A549 (cell line): ENCODE data around the gene KIF3B. TPM values are rescaled to one million over a fixed set of nuclear protein-coding genes. Genes with fewer than 3 reads are reported as not detected.

Source experiments
- ATAC-seq, 2 experiments: fragments of 200-7000 bp in 1 of 2; fragments of >200 bp in 1 of 2; cut with Nextera tagmentation in 1 of 2; cut with Tn5 transposase in 1 of 2; 3 replicates each; pipeline versions ENCODE4 v1.8.0 to v1.9.1; 2018 to 2020; ENCODE audit warnings: mild to moderate bottlenecking in 1 of 2, moderate library complexity in 1 of 2
- CTCF ChIA-PET: fragments of 300-600 bp; sonication (Branson Sonifier 250); formaldehyde crosslinking; extraction: SDS; loops from one replicate; lab custom pipeline; 2021; ENCODE audit warnings: antibody characterized with exemption, inconsistent platforms; lab: Yijun Ruan, JAX
- POLR2A ChIA-PET: fragments of 350-600 bp; formaldehyde crosslinking; extraction: SDS; loops from one replicate; lab custom pipeline; 2021; ENCODE audit warnings: antibody characterized with exemption, inconsistent platforms; lab: Yijun Ruan, JAX
- DNase-seq, 2 experiments: peaks; one replicate each; pipeline versions ENCODE4 v3.0.0 to v3.0.0-alpha.2; 2011 to 2016; ENCODE audit warnings: low read depth in 1 of 2, low spot score in 1 of 2
- FAIRE-seq: peaks from 2 replicates; lab custom pipeline; 2011; peaks lifted over from hg19 to GRCh38; lab: Jason Lieb, UNC
- H3K27ac ChIP-seq, 2 experiments: fragments of >200 bp; sonication (Bioruptor Twin); formaldehyde crosslinking; 3 replicates each; pipeline ENCODE4 v1.5.1; 2016 to 2017
- H3K4me1 ChIP-seq: fragments of >200 bp; sonication (Bioruptor Twin); formaldehyde crosslinking; 3 replicates; pipeline ENCODE4 v1.6.1; 2016
- H3K4me2 ChIP-seq: fragments of >200 bp; sonication (Bioruptor Twin); formaldehyde crosslinking; 3 replicates; pipeline ENCODE4 v1.6.1; 2016
- H3K4me3 ChIP-seq: fragments of >200 bp; sonication (Bioruptor Twin); formaldehyde crosslinking; 3 replicates; pipeline ENCODE4 v1.5.1; 2016
- H3K9me3 ChIP-seq: fragments of >200 bp; sonication (Bioruptor Twin); formaldehyde crosslinking; 3 replicates; pipeline ENCODE4 v1.6.1; 2016
- BHLHE40 ChIP-seq: IDR thresholded peaks from 2 replicates; pipeline ENCODE4 v1.6.1; 2012; ENCODE audit warnings: low read depth, low read length, inconsistent platforms
- CEBPB ChIP-seq, 2 experiments: fragments of >200 bp in 1 of 2; sonication (Bioruptor Twin) in 1 of 2; formaldehyde crosslinking in 1 of 2; IDR thresholded peaks; 2 replicates each; pipeline ENCODE4 v1.6.1; 2012 to 2016
- EHF ChIP-seq: fragments of 250-450 bp; sonication (Bioruptor Pico); IDR thresholded peaks from 2 replicates; pipeline ENCODE4 v1.5.0; 2020; ENCODE audit warnings: mild to moderate bottlenecking
- FOSB ChIP-seq: fragments of 250-450 bp; sonication (Bioruptor Pico); IDR thresholded peaks from 2 replicates; pipeline ENCODE4 v1.5.0; 2020; ENCODE audit warnings: mild to moderate bottlenecking, moderate library complexity
- FOSL2 ChIP-seq, 2 experiments: fragments of 450-650 bp in 1 of 2; fragments of >200 bp in 1 of 2; sonication (Bioruptor Twin) in 1 of 2; formaldehyde crosslinking; IDR thresholded peaks; 2 replicates each; pipeline versions ENCODE4 v1.5.0 to v1.6.1; 2016 to 2020; ENCODE audit warnings: mild to moderate bottlenecking in 1 of 2, moderate library complexity in 1 of 2
- FOXS1 ChIP-seq: fragments of 250-450 bp; sonication (Bioruptor Pico); IDR thresholded peaks from 2 replicates; pipeline ENCODE4 v1.5.0; 2020; ENCODE audit warnings: mild to moderate bottlenecking, moderate library complexity
- HDAC2 ChIP-seq: fragments of 200-600 bp; sonication (generic); IDR thresholded peaks from 2 replicates; pipeline ENCODE4 v1.6.1; 2016
- JUN ChIP-seq, 2 experiments: fragments of >200 bp; sonication (Bioruptor Twin); formaldehyde crosslinking; IDR thresholded peaks; 2 replicates in 1 of 2; 3 replicates in 1 of 2; pipeline ENCODE4 v1.6.1; 2016 to 2017
- POLR2AphosphoS2 ChIP-seq: conservative IDR thresholded peaks from 2 replicates; pipeline ENCODE4 v1.6.1; 2012; ENCODE audit warnings: low read length, improper control_type of control experiment, inconsistent platforms
- RARB ChIP-seq: fragments of 250-450 bp; sonication (Bioruptor Pico); IDR thresholded peaks from 2 replicates; pipeline ENCODE4 v1.8.0; 2021; ENCODE audit warnings: mild to moderate bottlenecking, moderate library complexity
- RCOR1 ChIP-seq: fragments of 150-350 bp; IDR thresholded peaks from 2 replicates; pipeline ENCODE4 v1.6.1; 2014; ENCODE audit warnings: antibody characterized with exemption, low read length, low read depth
- SMC3 ChIP-seq: fragments of >200 bp; sonication (Bioruptor Twin); formaldehyde crosslinking; IDR thresholded peaks from 3 replicates; pipeline ENCODE4 v1.6.1; 2018; ENCODE audit warnings: inconsistent platforms
- SREBF2 ChIP-seq: fragments of 450-650 bp; IDR thresholded peaks from 2 replicates; pipeline ENCODE4 v1.6.1; 2014; ENCODE audit warnings: mild to moderate bottlenecking, moderate library complexity
- TFCP2L1 ChIP-seq: fragments of 250-450 bp; sonication (Bioruptor Pico); IDR thresholded peaks from 2 replicates; pipeline ENCODE4 v1.5.0; 2021; ENCODE audit warnings: mild to moderate bottlenecking
- ZNF302 ChIP-seq: fragments of 250-450 bp; sonication (Bioruptor Pico); IDR thresholded peaks from 2 replicates; pipeline ENCODE4 v1.9.0; 2021; ENCODE audit warnings: inconsistent platforms, mild to moderate bottlenecking, moderate library complexity
- ZSCAN20 ChIP-seq: fragments of 250-450 bp; sonication (Bioruptor Pico); IDR thresholded peaks from 2 replicates; pipeline ENCODE4 v1.8.0; 2022; ENCODE audit warnings: mild to moderate bottlenecking, moderate library complexity
- WGBS: methylation state at CpG from one replicate; pipeline ENCODE4 v1.1.6; 2017; ENCODE audit errors: missing lambda C conversion rate; 5-methylcytosine and 5-hydroxymethylcytosine counted together
- polyA plus RNA-seq, 4 experiments: library from polyadenylated mRNA; depleted of rRNA in 3 of 4; stranded (reverse); fragments of >200 nt; fragmentation: RNase III in 1 of 4; extraction: RNeasy Plus Mini Kit Qiagen cat#74134 plus additional on column Dnase treatment in 1 of 4; gene quantifications; 2 replicates in 3 of 4; 3 replicates in 1 of 4; pipeline ENCODE4 v1.2.3, GENCODE V29; 2011 to 2017
- TF ChIP-seq, protein P1 (sequence below): fragments of 250-450 bp; sonication (Bioruptor Pico); IDR thresholded peaks from 2 replicates; pipeline ENCODE4 v1.5.0; 2020; ENCODE audit warnings: low read depth, mild to moderate bottlenecking, moderate library complexity
- TF ChIP-seq, protein P2 (sequence below): fragments of >200 bp; sonication (Bioruptor Twin); formaldehyde crosslinking; IDR thresholded peaks from 3 replicates; pipeline ENCODE4 v1.5.1; 2016
- TF ChIP-seq, protein P3 (sequence below): fragments of 150-350 bp; IDR thresholded peaks from 2 replicates; pipeline ENCODE4 v1.6.1; 2014; ENCODE audit warnings: low read depth, mild to moderate bottlenecking, low read length
- TF ChIP-seq, protein P4 (sequence below): IDR thresholded peaks from 2 replicates; pipeline ENCODE4 v1.6.1; 2012
- TF ChIP-seq, protein P5 (sequence below): IDR thresholded peaks from 2 replicates; pipeline ENCODE4 v1.6.1; 2012; ENCODE audit warnings: low read depth, borderline replicate concordance
- TF ChIP-seq, protein P6 (sequence below): fragments of 250-450 bp; sonication (Bioruptor Pico); IDR thresholded peaks from 2 replicates; pipeline ENCODE4 v1.5.0; 2021; ENCODE audit warnings: mild to moderate bottlenecking, moderate library complexity, borderline replicate concordance

Gene KIF3B
- polyA plus RNA-seq, 2 of the 4 experiments (the other 2 are of a cell fraction) = 23.7 to 33.7 TPM

DNA sequence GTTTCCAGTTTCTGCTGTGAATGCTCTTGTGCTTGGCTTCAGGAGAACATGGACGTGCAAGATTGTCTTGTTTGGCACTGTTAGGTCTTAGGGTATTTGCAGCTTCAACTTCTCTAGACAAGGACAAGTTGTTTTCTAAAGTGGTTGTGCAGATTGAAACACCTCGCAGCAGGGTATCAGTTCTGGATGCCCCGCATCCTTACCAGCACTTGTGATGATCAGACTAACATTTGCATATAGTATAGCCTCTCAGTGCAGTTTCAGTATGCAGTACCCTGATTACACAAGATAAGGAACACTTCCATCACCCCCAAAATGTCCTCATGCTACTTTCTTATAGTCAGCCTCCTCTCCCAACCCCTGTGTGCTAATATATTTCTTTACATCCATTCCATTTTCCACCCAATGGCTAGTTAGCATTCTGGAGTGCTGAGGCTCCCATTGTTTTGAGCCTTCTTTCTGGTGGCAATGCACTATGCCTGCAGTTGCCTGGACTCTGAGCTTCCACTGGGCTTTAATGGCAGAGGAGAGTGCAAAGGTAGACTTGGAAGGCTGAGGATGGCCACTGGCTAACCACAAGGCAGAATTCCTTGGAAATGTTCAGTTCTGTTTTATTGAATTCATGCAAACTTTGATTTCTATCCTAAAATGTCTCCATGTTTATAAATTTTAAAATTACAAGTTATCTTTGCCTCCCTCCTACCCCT, 35.4 kb downstream of the KIF3B start:
- no peak for ATAC-seq
- WGBS = 58% methylated on average over 3 of the region's 3 CpGs
- Histone ChIP-seq H3K4me1 (0 out of 3 replicates have a peak, but pooled peaks cover 4% of the 10 kb centered on the region), H3K27ac (no peak overlapping the region)
- TF ChIP-seq, protein P1, sequence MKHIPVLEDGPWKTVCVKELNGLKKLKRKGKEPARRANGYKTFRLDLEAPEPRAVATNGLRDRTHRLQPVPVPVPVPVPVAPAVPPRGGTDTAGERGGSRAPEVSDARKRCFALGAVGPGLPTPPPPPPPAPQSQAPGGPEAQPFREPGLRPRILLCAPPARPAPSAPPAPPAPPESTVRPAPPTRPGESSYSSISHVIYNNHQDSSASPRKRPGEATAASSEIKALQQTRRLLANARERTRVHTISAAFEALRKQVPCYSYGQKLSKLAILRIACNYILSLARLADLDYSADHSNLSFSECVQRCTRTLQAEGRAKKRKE = no peak
- no peak for TF ChIP-seq SMC3
- TF ChIP-seq, protein P2, sequence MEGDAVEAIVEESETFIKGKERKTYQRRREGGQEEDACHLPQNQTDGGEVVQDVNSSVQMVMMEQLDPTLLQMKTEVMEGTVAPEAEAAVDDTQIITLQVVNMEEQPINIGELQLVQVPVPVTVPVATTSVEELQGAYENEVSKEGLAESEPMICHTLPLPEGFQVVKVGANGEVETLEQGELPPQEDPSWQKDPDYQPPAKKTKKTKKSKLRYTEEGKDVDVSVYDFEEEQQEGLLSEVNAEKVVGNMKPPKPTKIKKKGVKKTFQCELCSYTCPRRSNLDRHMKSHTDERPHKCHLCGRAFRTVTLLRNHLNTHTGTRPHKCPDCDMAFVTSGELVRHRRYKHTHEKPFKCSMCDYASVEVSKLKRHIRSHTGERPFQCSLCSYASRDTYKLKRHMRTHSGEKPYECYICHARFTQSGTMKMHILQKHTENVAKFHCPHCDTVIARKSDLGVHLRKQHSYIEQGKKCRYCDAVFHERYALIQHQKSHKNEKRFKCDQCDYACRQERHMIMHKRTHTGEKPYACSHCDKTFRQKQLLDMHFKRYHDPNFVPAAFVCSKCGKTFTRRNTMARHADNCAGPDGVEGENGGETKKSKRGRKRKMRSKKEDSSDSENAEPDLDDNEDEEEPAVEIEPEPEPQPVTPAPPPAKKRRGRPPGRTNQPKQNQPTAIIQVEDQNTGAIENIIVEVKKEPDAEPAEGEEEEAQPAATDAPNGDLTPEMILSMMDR = no peak
- TF ChIP-seq, all 56 proteins: peak for 0
- ChIA-PET CTCF (interaction anchor here (0.7 kb wide), 1 partner anchor 19 kb away, joined by 3 read pairs; no protein-coding TSS in a partner anchor), POLR2A (no interaction called here)
- Histone ChIP-seq H3K4me2 (no peak overlapping the region), H3K9me3 (no peaks in the 10 kb centered on the region), H3K4me3 (no peak overlapping the region)
- no peak for DNase-seq
- FAIRE-seq = no peak

DNA sequence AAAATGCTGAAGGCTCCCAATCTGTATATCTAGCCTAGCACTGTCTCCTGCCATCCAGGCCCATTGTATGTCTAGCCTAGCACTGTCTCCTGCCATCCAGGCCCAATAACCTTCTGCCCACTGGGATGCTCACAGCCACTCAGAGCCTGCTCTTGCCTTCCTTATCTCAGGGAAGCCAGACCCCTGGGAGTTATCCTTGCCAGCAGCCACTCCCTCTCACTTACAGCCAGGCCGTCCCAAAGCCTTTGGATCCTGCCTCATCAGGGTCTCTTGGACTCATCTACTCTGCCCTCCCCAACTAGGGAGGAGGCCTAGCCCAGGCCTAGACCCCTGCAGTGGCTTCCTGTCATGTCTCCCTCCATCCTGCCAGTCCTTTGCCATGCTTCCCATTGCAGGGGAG, 37.3 kb downstream of the KIF3B start:
- Histone ChIP-seq H3K4me2 (no peak overlapping the region), H3K4me1 (0 out of 3 replicates have a peak, but pooled peaks cover 4% of the 10 kb centered on the region), H3K27ac (no peak overlapping the region)
- ATAC-seq (no peak), DNase-seq (no peak), FAIRE-seq (no peak)
- CTCF ChIA-PET = no interaction called here
- POLR2A ChIA-PET = no interaction called here
- no peak for TF ChIP-seq HDAC2
- no peak for TF ChIP-seq RCOR1
- TF ChIP-seq RARB (CRISPR knock-in tag) = no peak
- no peak for TF ChIP-seq JUN (IDR thresholded peaks at IDR 0.05)
- TF ChIP-seq, protein P2 = no peak
- TF ChIP-seq, protein P3, sequence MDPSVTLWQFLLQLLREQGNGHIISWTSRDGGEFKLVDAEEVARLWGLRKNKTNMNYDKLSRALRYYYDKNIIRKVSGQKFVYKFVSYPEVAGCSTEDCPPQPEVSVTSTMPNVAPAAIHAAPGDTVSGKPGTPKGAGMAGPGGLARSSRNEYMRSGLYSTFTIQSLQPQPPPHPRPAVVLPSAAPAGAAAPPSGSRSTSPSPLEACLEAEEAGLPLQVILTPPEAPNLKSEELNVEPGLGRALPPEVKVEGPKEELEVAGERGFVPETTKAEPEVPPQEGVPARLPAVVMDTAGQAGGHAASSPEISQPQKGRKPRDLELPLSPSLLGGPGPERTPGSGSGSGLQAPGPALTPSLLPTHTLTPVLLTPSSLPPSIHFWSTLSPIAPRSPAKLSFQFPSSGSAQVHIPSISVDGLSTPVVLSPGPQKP = no peak
- TF ChIP-seq EHF (CRISPR knock-in tag) = no peak
- no peak for TF ChIP-seq SREBF2
- no peak for TF ChIP-seq POLR2AphosphoS2
- TF ChIP-seq BHLHE40 = no peak
- no peak for TF ChIP-seq FOSL2 (IDR thresholded peaks at IDR 0.05)
- no peak for TF ChIP-seq FOSL2 (CRISPR knock-in tag; IDR thresholded peaks at IDR 0.05)
- TF ChIP-seq, protein P4, sequence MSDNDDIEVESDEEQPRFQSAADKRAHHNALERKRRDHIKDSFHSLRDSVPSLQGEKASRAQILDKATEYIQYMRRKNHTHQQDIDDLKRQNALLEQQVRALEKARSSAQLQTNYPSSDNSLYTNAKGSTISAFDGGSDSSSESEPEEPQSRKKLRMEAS = no peak
- no peak for TF ChIP-seq TFCP2L1
- no peak for TF ChIP-seq CEBPB (IDR thresholded peaks at IDR 0.05)
- TF ChIP-seq, protein P5, sequence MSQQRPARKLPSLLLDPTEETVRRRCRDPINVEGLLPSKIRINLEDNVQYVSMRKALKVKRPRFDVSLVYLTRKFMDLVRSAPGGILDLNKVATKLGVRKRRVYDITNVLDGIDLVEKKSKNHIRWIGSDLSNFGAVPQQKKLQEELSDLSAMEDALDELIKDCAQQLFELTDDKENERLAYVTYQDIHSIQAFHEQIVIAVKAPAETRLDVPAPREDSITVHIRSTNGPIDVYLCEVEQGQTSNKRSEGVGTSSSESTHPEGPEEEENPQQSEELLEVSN = no peak
- no peak for TF ChIP-seq ZNF302 (CRISPR knock-in tag)
- no peak for TF ChIP-seq FOXS1 (CRISPR knock-in tag)
- TF ChIP-seq, protein P6, sequence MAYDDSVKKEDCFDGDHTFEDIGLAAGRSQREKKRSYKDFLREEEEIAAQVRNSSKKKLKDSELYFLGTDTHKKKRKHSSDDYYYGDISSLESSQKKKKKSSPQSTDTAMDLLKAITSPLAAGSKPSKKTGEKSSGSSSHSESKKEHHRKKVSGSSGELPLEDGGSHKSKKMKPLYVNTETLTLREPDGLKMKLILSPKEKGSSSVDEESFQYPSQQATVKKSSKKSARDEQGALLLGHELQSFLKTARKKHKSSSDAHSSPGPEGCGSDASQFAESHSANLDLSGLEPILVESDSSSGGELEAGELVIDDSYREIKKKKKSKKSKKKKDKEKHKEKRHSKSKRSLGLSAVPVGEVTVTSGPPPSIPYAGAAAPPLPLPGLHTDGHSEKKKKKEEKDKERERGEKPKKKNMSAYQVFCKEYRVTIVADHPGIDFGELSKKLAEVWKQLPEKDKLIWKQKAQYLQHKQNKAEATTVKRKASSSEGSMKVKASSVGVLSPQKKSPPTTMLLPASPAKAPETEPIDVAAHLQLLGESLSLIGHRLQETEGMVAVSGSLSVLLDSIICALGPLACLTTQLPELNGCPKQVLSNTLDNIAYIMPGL (CRISPR knock-in tag) = no peak
- TF ChIP-seq ZSCAN20 (CRISPR knock-in tag) = no peak
- no peak for TF ChIP-seq FOSB (CRISPR knock-in tag)
- TF ChIP-seq, all 56 proteins: peak for 0
- no peak overlapping the region for H3K4me3 ChIP-seq
- H3K9me3 ChIP-seq = no peaks in the 10 kb centered on the region
- 100% methylated on average over 1 of the region's 1 CpG for WGBS
